Measurements from ENCODE around the gene MCF2L. TPM values are rescaled to one million over a fixed set of nuclear protein-coding genes. Genes with fewer than 3 reads are reported as not detected.

The MCF2L gene
- total and polyA plus RNA-seq, 9 of the 15 experiments (the other 6 are each of a cell fraction or from before 2014, with no cell fraction given) = 0.05 to 0.25 (median 0.18) TPM; not detected in 5

- H4K20me1 ChIP-seq (replicated peaks; ENCODE audit: control insufficient read depth, insufficient read depth, low read length) = 0 out of 2 replicates have a peak, but pooled peaks cover 9% of the 10 kb centered on the region
- H3K36me3 ChIP-seq (ENCODE audit: control insufficient read depth, insufficient read depth, low read length) = no peaks in the 10 kb centered on the region
- no peak overlapping the region for H3K9ac ChIP-seq (ENCODE audit: insufficient read depth in 1 of 2, low read depth in 2 of 2, low read length in 2 of 2)
- in situ Hi-C loops (cut with MboI) = no loop called here
- intact Hi-C loops (cut with micrococcal nuclease) = no loop called here
- WGBS (ENCODE audit: insufficient coverage, low coverage, missing lambda C conversion rate) = 7% methylated on average over 8 of the region's 13 CpGs
- H2AFZ ChIP-seq (ENCODE audit: low read depth, low read length) = no peak overlapping the region
- H3K79me2 ChIP-seq (ENCODE audit: control insufficient read depth, insufficient read depth, low read length) = no peaks in the 10 kb centered on the region
- TF ChIP-seq ZBTB9 (CRISPR knock-in tag; IDR thresholded peaks at IDR 0.05) (no peak), TBL1XR1 (IDR thresholded peaks at IDR 0.05; ENCODE audit: low read length in 2 of 2) (no peak), CHD1 (IDR thresholded peaks at IDR 0.05; ENCODE audit: low read length) (no peak), NBN (IDR thresholded peaks at IDR 0.05; ENCODE audit: low read depth) (no peak), ETS1 (conservative IDR thresholded peaks at IDR 0.05; ENCODE audit: control insufficient read depth, low read depth, low read length) (no peak), TFAM (CRISPR knock-in tag; conservative IDR thresholded peaks at IDR 0.05) (no peak), ZC3H4 (CRISPR knock-in tag; IDR thresholded peaks at IDR 0.05; ENCODE audit: borderline replicate concordance) (no peak), VEZF1 (CRISPR knock-in tag; IDR thresholded peaks at IDR 0.05) (no peak), SAP30 (IDR thresholded peaks at IDR 0.05; ENCODE audit: borderline replicate concordance, insufficient read depth, low read depth, low read length, poor library complexity, severe bottlenecking) (no peak), FOXJ2 (tag; IDR thresholded peaks at IDR 0.05) (no peak), SRSF3 (IDR thresholded peaks at IDR 0.05; ENCODE audit: insufficient read depth, low read length) (no peak)
- no peak for FAIRE-seq
- no peaks in the 10 kb centered on the region for H3K9me3 ChIP-seq (replicated peaks; ENCODE audit: control insufficient read depth, insufficient read depth, low read depth, low read length)
- no peak for ATAC-seq
- H3K9me1 ChIP-seq (ENCODE audit: control insufficient read depth, insufficient read depth, low read length) = no peaks in the 10 kb centered on the region
- H3K27me3 ChIP-seq (ENCODE audit: control insufficient read depth in 2 of 2, insufficient read depth in 2 of 2, low read length in 2 of 2) = peaks cover 21 to 79% of the 10 kb centered on the region in 2 experiments; a peak in 4 of 5 replicates
- no peak overlapping the region for H3K4me3 ChIP-seq
- H3K27ac ChIP-seq (ENCODE audit: extremely low read depth, low read depth, low read length) = no peak overlapping the region
- CTCF ChIA-PET (ENCODE audit: low intra/inter-chr PET ratio) = no interaction called here
- DNase-seq (ENCODE audit: extremely low read depth in 1 of 4, low spot score in 3 of 4) = no peak
- H3K4me2 ChIP-seq (ENCODE audit: insufficient read depth, low read length) = no peak overlapping the region
- BruUV-seq (replicated peaks) = no TSS peak
- peaks cover 0 to 4% of the 10 kb centered on the region in 2 experiments; a peak in 2 of 5 replicates for H3K4me1 ChIP-seq (replicated peaks in 1 of 2; ENCODE audit: control insufficient read depth in 2 of 2, insufficient read depth in 2 of 2, low read length in 2 of 2)
- POLR2A ChIA-PET = no interaction called here
These were observed 55.5 kb downstream of the MCF2L start for GRCh38 chr13:113024466-113024865.

Data from K562 (cell line).